ENCODE measurements around the gene EHD1. TPM values are rescaled to one million over a fixed set of nuclear protein-coding genes. Genes with fewer than 3 reads are reported as not detected.

EHD1 gene
- total RNA-seq, 2 donors from 2014 or later: 18.7 to 45.2 TPM

DNA sequence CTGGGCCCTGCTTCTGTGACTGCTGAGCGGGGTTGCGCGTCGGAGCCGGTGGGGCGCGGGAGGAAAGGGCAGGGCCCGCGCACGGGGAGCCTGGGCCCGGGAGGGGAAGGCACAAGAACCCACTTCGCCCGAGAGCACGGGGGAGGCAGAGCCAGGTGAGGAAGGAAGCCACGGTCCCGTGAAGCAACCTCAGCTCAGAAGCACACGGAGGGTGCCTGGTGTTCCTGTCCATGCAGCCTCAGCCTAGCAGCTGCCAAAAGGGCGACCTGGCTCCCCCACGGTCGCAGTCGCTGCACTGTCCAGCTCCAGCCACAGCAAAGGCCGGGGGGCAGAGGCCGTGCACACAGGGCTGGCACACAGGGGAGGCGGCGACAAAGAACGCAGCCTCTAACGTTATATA is 24.7 kb downstream of the EHD1 start:
- Histone ChIP-seq H3K27me3 (no peaks in the 10 kb centered on the region), H3K4me1 (peaks cover 40% of the 10 kb centered on the region), H3K36me3 (replicated peaks in 1 of 2; ENCODE audit: insufficient read depth in 1 of 2, low read depth in 2 of 2) (no peaks in the 10 kb centered on the region), H3K4me3 (no peak overlapping the region), H3K9me3 (no peaks in the 10 kb centered on the region), H3K27ac (peak overlapping the region in 1 of 4 donors; percentile 80)
- DNase-seq: no peak
- intact Hi-C loops (cut with DNase I): no loop called here
- 76 to 94% methylated on average over 13 to 27 of the region's 27 CpGs for WGBS, 2 donors
- no peak for ATAC-seq
- TF ChIP-seq POLR2A (IDR thresholded peaks at IDR 0.05): no peak
- no peak for TF ChIP-seq CTCF (IDR thresholded peaks at IDR 0.05)

DNA sequence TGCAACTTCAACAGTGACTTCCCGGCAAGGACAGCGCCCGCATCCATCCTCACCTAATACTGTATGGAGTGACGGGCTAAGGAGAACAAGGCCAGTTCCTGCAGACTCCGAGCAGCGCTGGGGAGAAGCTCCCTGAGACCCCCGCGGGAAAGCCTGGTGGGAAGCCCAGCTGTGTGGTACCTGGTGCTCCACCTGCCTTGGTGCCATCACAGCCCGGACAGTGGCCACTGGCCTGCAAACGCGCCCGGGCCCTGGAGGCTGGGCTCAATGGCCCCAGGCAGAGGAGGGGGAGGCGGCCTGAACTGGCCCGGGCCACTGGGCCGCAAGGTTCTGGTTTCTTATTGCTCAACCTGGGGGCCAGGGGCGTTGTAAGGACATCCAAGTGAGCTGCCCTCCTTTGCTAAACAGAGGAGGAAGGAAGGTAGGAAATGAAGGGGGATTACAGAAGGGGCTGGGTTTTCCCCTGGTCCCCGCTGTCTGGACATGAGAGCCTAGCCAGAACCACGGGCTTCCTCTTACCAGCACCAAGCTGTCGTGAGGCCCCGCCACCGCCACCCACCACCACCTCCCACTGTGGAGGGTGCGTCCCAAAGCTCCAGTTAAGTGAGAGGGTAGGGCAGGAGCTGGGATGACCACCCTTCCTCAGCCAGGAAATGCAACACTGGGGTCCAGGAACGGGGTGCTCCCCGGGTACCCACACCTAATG is 25.5 kb downstream of the EHD1 start:
- Histone ChIP-seq H3K4me1 (peaks cover 47% of the 10 kb centered on the region), H3K9me3 (no peaks in the 10 kb centered on the region), H3K4me3 (no peak overlapping the region), H3K27me3 (no peaks in the 10 kb centered on the region), H3K27ac (peak overlapping the region in 1 of 4 donors; percentile 80), H3K36me3 (replicated peaks in 1 of 2; ENCODE audit: insufficient read depth in 1 of 2, low read depth in 2 of 2) (no peaks in the 10 kb centered on the region)
- DNase-seq: no peak
- no peak for TF ChIP-seq CTCF (IDR thresholded peaks at IDR 0.05)
- no peak for TF ChIP-seq POLR2A (IDR thresholded peaks at IDR 0.05)
- ATAC-seq: no peak
- 74 to 85% methylated on average over 5 to 24 of the region's 24 CpGs for WGBS, 2 donors
- intact Hi-C loops (cut with DNase I): no loop called here

GRCh38 chr11:64851831-64852351 is 26.5 kb downstream of the EHD1 start:
- Histone ChIP-seq H3K4me3 (no peak overlapping the region), H3K27me3 (no peaks in the 10 kb centered on the region), H3K27ac (no peak overlapping the region), H3K4me1 (peaks cover 54% of the 10 kb centered on the region), H3K36me3 (replicated peaks in 1 of 2; ENCODE audit: insufficient read depth in 1 of 2, low read depth in 2 of 2) (no peaks in the 10 kb centered on the region), H3K9me3 (no peaks in the 10 kb centered on the region)
- intact Hi-C loops (cut with DNase I): no loop called here
- DNase-seq: no peak
- TF ChIP-seq POLR2A (IDR thresholded peaks at IDR 0.05): no peak
- no peak for TF ChIP-seq CTCF (IDR thresholded peaks at IDR 0.05)
- whole genome bisulfite sequencing, 2 donors: 72 to 84% methylated on average over 7 to 8 of the region's 8 CpGs
- ATAC-seq: no peak

DNA sequence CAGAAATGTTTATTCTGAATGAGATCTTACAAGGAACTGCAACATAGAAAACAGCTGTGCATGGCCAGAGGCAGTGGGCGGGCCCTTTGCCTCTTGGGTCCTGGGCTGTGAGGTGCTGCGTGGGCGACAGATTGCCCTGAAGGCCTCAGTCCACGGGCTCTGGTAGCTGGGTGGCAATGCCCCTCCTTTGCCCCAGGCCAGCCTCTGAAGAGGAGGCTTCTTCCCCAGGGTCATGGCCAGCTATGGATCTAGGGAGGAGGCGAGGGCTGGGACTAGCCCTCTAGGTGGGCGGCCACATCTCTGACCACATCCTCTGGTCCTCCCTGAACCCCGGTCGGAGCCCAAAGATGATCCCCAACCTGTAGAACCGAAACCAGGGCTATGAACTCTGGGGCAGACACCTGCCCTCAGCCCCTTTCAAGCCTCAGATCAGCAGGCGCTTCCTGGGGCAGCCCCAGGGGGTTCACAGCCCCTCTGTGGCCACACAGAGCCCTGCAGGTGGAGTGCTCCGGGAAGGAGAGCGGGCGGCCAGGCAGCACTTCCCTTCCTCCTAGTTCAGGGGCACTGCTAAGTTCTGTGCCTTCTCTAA is 27.3 kb downstream of the EHD1 start:
- ATAC-seq: no peak
- intact Hi-C loops (cut with DNase I): no loop called here
- Histone ChIP-seq H3K27me3 (no peaks in the 10 kb centered on the region), H3K36me3 (replicated peaks in 1 of 2; ENCODE audit: insufficient read depth in 1 of 2, low read depth in 2 of 2) (no peaks in the 10 kb centered on the region), H3K4me1 (peaks cover 49% of the 10 kb centered on the region), H3K9me3 (no peaks in the 10 kb centered on the region), H3K27ac (peak overlapping the region in 1 of 4 donors; percentile 9), H3K4me3 (no peak overlapping the region)
- TF ChIP-seq CTCF (IDR thresholded peaks at IDR 0.05): no peak
- no peak for TF ChIP-seq POLR2A (IDR thresholded peaks at IDR 0.05)
- no peak for DNase-seq
- 69% methylated on average over 13 of the region's 13 CpGs; no CpG with 5 or more reads in 1 of the 2 donors for WGBS, 2 donors

Data from body of pancreas (tissue), 4 donors.